Measurements from ENCODE around the gene DYDC2. TPM values are rescaled to one million over a fixed set of nuclear protein-coding genes. Genes with fewer than 3 reads are reported as not detected.

Gene DYDC2
- total RNA-seq, 1 donor, result not detected

- Histone ChIP-seq H3K36me3 (ENCODE audit: insufficient read depth, low read length) (no peaks in the 10 kb centered on the region), H2AFZ (ENCODE audit: low read length) (no peak overlapping the region), H4K20me1 (ENCODE audit: insufficient read depth, low read length) (no peaks in the 10 kb centered on the region), H3K9me3 (ENCODE audit: low read depth, low read length) (no peaks in the 10 kb centered on the region), H3K4me3 (ENCODE audit: insufficient read depth, low read length) (no peak overlapping the region), H3K4me2 (ENCODE audit: insufficient read depth, low read length) (no peak overlapping the region), H3K27me3 (ENCODE audit: insufficient read depth, low read length) (peaks cover 26% of the 10 kb centered on the region), H3K4me1 (ENCODE audit: insufficient read depth, low read length) (no peaks in the 10 kb centered on the region), H3K79me2 (ENCODE audit: insufficient read depth, low read length) (no peaks in the 10 kb centered on the region), H3K27ac (ENCODE audit: low read depth, low read length) (no peak overlapping the region)
- no peak for DNase-seq (ENCODE audit: insufficient read length, low spot score, missing footprints)
- no peak for TF ChIP-seq CTCF (IDR thresholded peaks at IDR 0.05; ENCODE audit: extremely low read depth, low read depth, low read length)
Observed at GRCh38 chr10:80359644-80360043, 3.1 kb downstream of the DYDC2 start.

- no peaks in the 10 kb centered on the region for H3K36me3 ChIP-seq (ENCODE audit: insufficient read depth, low read length)
- no peaks in the 10 kb centered on the region for H3K4me1 ChIP-seq (ENCODE audit: insufficient read depth, low read length)
- no peak for TF ChIP-seq CTCF (IDR thresholded peaks at IDR 0.05; ENCODE audit: extremely low read depth, low read depth, low read length)
- H3K4me2 ChIP-seq (ENCODE audit: insufficient read depth, low read length), result no peak overlapping the region
- peaks cover 6% of the 10 kb centered on the region for H3K27me3 ChIP-seq (ENCODE audit: insufficient read depth, low read length)
- no peaks in the 10 kb centered on the region for H3K9me3 ChIP-seq (ENCODE audit: low read depth, low read length)
- DNase-seq (ENCODE audit: insufficient read length, low spot score, missing footprints), result no peak
- no peak overlapping the region for H3K27ac ChIP-seq (ENCODE audit: low read depth, low read length)
- H2AFZ ChIP-seq (ENCODE audit: low read length), result no peak overlapping the region
- H4K20me1 ChIP-seq (ENCODE audit: insufficient read depth, low read length), result no peaks in the 10 kb centered on the region
- no peak overlapping the region for H3K4me3 ChIP-seq (ENCODE audit: insufficient read depth, low read length)
- no peaks in the 10 kb centered on the region for H3K79me2 ChIP-seq (ENCODE audit: insufficient read depth, low read length)
Observed at GRCh38 chr10:80365510-80365909, 8.9 kb downstream of the DYDC2 start.

- no peaks in the 10 kb centered on the region for H3K79me2 ChIP-seq (ENCODE audit: insufficient read depth, low read length)
- TF ChIP-seq CTCF (IDR thresholded peaks at IDR 0.05; ENCODE audit: extremely low read depth, low read depth, low read length), result no peak
- H3K4me3 ChIP-seq (ENCODE audit: insufficient read depth, low read length), result no peak overlapping the region
- no peak overlapping the region for H2AFZ ChIP-seq (ENCODE audit: low read length)
- H3K27me3 ChIP-seq (ENCODE audit: insufficient read depth, low read length), result peaks cover 3% of the 10 kb centered on the region
- no peaks in the 10 kb centered on the region for H3K36me3 ChIP-seq (ENCODE audit: insufficient read depth, low read length)
- H3K4me1 ChIP-seq (ENCODE audit: insufficient read depth, low read length), result no peaks in the 10 kb centered on the region
- H3K9me3 ChIP-seq (ENCODE audit: low read depth, low read length), result no peaks in the 10 kb centered on the region
- no peak for DNase-seq (ENCODE audit: insufficient read length, low spot score, missing footprints)
- H4K20me1 ChIP-seq (ENCODE audit: insufficient read depth, low read length), result no peaks in the 10 kb centered on the region
- no peak overlapping the region for H3K4me2 ChIP-seq (ENCODE audit: insufficient read depth, low read length)
- no peak overlapping the region for H3K27ac ChIP-seq (ENCODE audit: low read depth, low read length)
Observed at GRCh38 chr10:80371467-80371866, 14.9 kb downstream of the DYDC2 start.

- no peak overlapping the region for H3K4me2 ChIP-seq (ENCODE audit: insufficient read depth, low read length)
- DNase-seq (ENCODE audit: insufficient read length, low spot score, missing footprints), result no peak
- no peaks in the 10 kb centered on the region for H3K9me3 ChIP-seq (ENCODE audit: low read depth, low read length)
- H4K20me1 ChIP-seq (ENCODE audit: insufficient read depth, low read length), result no peaks in the 10 kb centered on the region
- no peak overlapping the region for H2AFZ ChIP-seq (ENCODE audit: low read length)
- no peak overlapping the region for H3K4me3 ChIP-seq (ENCODE audit: insufficient read depth, low read length)
- no peaks in the 10 kb centered on the region for H3K79me2 ChIP-seq (ENCODE audit: insufficient read depth, low read length)
- H3K36me3 ChIP-seq (ENCODE audit: insufficient read depth, low read length), result no peaks in the 10 kb centered on the region
- H3K4me1 ChIP-seq (ENCODE audit: insufficient read depth, low read length), result no peaks in the 10 kb centered on the region
- H3K27me3 ChIP-seq (ENCODE audit: insufficient read depth, low read length), result peaks cover 4% of the 10 kb centered on the region
- no peak for TF ChIP-seq CTCF (IDR thresholded peaks at IDR 0.05; ENCODE audit: extremely low read depth, low read depth, low read length)
- no peak overlapping the region for H3K27ac ChIP-seq (ENCODE audit: low read depth, low read length)
Observed at GRCh38 chr10:80372675-80373074, 16.1 kb downstream of the DYDC2 start.
